ENCODE results near the gene B3GLCT.

DNA sequence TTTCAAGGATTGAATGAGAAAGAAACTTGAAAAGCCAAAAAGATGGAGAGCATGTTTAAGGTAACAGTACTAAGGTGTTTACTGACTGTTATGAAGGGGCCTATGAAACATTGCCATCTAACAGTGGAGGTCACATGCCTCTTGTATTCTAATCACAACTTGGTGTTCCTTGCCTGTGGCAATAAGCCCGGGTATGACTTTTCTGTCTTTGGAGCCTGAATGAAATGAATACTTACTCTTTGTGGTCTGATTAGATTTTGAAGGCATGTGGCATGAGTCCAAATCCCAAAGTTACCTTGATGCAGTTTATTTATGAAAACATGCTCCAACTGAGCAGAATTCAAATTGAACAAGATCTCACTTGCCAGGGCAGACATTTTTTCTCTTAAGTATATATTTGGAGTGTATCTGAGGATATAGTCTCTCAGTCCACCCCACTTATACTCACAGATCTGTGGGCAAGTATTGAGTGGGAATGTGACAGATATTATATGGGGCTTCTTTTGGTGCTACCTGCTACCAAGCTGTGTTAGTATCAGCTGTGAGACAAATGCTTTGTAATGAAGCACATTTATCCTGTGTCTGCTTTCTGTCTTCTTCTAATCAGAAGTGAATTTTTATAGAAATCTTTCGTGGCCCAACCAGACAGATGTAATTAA lies 67.5 kb downstream of the B3GLCT start:
- TF ChIP-seq TCF7L2 (IDR thresholded peaks at IDR 0.05; ENCODE audit: borderline replicate concordance, extremely low read depth, insufficient read depth, insufficient read length) (no peak), EZH2phosphoT487 (IDR thresholded peaks at IDR 0.05; ENCODE audit: borderline replicate concordance) (no peak), CEBPB (IDR thresholded peaks at IDR 0.05; ENCODE audit: low read depth) (no peak), POLR2A (IDR thresholded peaks at IDR 0.05; ENCODE audit: borderline replicate concordance, extremely low read depth, insufficient read depth, insufficient read length) (no peak), POLR2AphosphoS5 (IDR thresholded peaks at IDR 0.05; ENCODE audit: low read depth, low read length) (no peak), SIN3A (IDR thresholded peaks at IDR 0.05; ENCODE audit: low read depth) (no peak)
- TF ChIP-seq, protein P1, sequence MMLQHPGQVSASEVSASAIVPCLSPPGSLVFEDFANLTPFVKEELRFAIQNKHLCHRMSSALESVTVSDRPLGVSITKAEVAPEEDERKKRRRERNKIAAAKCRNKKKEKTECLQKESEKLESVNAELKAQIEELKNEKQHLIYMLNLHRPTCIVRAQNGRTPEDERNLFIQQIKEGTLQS (IDR thresholded peaks at IDR 0.05) = no peak
- TF ChIP-seq, protein P2, sequence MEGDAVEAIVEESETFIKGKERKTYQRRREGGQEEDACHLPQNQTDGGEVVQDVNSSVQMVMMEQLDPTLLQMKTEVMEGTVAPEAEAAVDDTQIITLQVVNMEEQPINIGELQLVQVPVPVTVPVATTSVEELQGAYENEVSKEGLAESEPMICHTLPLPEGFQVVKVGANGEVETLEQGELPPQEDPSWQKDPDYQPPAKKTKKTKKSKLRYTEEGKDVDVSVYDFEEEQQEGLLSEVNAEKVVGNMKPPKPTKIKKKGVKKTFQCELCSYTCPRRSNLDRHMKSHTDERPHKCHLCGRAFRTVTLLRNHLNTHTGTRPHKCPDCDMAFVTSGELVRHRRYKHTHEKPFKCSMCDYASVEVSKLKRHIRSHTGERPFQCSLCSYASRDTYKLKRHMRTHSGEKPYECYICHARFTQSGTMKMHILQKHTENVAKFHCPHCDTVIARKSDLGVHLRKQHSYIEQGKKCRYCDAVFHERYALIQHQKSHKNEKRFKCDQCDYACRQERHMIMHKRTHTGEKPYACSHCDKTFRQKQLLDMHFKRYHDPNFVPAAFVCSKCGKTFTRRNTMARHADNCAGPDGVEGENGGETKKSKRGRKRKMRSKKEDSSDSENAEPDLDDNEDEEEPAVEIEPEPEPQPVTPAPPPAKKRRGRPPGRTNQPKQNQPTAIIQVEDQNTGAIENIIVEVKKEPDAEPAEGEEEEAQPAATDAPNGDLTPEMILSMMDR (IDR thresholded peaks at IDR 0.05 in 2 of 3, conservative IDR thresholded peaks at IDR 0.05 in 1 of 3; ENCODE audit: borderline replicate concordance in 1 of 3, insufficient read depth in 1 of 3, low read depth in 2 of 3, low read length in 2 of 3) = no peak

Measured in HCT116 (cell line).